CD4-positive, alpha-beta T cell treated with Interleukin-15 for 1 hour (primary cell): Measurements from ENCODE around the gene LCNL1.
A peak's percentile ranks its signal among the peaks of the same experiment; 100 is the strongest.

Experiments
- DNase-seq: peaks from one replicate; pipeline ENCODE4 v3.0.0-alpha.2; 2020

Gene LCNL1

DNA sequence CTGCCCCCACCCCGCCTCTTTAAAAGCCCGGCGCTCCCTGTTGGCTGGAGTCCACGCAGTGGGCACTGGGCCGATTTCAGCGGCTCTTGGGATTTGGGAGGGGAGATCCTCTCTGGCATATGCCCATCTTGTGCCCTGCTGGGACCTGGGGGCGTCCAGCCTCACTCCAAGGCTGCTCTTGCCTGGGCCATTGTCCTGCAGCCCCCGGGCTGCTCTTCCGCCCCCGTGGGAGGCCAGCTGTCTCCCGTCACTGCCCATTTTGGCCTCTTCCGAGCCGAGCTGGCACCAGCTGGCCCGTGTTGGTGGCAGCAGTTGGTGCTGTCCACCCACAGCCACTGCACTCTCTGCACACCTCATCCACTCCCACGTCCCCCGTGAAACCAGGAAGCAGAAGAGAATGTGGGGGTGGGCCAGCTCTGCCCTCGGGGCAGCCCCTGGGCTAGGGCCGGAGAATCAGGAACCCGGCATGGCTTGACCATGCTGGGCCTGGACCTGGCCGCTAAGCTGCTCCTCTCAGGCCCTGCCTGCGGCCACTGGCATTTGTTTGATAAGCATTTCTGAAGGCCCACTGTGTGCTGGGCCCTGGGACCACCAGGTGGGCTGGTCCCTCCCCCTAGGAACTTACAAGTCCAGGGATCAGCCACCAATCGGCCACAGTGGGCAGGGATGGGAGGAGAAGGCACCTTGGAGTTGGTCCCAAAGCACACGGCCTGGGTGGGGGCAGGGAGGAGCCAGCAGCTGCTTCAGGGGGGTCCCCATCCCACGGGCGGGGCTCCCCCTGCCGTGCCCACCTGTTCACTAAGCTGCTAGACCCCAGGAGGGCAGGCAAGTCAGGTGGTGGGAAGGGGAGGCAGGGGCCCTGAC lies 35.5 kb upstream of the LCNL1 start:
- no peak for DNase-seq

DNA sequence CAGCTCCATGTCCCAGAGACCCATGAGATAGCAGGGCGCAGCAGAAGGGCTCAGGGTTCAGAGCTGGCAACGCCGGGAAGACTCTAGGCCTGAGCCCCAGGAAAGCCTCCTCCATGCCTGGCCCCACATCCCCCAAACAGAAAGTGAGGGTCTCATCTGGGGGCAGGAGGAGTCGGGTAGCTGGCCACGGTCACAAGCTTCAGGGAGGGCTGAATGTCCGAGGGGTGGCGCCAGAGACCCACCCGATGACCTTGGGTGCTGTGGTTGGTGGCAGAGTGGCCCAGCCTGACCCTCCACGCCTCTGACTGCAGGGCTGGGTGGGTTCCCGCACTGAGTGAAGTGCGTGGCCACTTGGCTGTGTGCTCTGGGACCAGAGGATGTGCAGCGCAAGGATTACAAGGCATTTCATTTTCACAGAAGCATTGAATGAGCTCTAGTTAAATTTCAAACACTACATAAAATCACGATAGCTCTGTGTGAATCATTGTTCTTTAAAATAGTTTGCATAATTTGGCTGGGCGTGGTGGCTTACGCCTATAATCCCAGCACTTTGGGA lies 34.8 kb upstream of the LCNL1 start:
- DNase-seq, result no peak

DNA sequence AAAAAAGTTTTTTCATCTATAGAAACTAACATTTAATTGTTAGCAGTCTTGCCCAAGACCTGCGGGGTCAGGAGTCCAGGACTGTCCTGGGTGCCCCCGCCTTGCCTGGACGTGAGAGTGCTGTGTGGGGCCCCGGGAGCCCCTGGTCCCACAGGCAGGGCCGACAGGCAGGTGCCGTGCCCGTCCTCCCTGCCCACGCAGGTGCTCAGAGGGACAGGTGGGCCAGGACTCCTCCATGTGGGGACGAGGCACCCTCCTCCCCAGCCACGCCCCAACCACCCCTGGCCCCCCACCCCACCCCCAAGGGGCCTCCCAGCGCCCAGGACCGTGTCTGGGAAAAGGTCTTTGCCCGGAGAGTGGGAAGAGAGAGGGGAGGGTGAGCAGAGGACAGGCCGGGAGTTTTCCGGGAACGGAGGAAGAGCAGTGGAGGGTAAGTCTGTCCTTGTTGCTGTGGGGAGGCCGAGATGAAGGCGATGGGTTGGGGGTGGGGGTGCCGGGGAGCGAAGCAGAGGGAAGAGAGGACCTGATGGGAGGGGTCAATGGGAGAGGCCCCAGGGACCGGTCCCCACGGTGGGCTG lies 33.5 kb upstream of the LCNL1 start:
- no peak for DNase-seq

DNA sequence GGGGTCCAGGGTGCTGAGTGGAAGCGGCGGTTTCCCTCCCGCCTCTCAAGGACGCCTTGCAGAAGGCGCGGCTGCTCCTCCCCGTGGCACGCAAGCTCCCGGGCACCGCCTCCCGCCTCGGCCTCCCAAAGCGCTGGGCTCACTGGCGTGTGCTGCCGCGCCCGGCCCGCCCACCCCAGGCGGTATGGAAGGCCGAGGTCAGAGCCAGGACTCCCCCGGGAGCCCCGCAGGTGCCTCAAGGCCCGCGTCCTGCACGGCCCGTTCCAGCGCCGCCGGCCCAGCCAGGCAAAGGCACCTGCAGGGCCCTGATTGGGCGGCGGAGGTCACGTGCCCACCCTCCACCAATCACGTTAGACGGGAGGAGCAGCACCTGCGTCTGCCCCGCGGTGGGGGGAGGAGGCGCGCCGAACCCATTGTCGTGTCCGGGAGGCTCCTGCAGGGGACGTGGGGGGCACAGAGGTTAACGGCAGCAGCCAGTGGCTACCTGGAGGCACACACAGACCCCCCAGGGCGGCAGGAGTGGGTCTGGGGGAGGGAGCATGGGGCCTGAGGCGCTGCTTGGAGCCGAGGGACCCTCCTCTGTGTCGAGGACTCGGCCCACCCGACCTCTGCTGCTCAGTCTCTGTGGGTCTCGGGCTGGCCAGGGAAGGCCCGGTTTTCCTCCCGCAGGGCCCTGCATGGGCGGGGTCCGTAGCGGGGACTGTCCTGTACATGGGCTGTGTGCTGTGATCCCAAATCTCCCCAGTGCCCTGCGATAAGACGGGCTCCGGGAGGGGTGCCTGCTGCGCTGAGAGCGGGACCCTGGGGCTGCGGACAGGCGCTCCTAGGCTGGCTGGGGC lies 32.8 kb upstream of the LCNL1 start:
- peak; percentile 96 for DNase-seq

DNA sequence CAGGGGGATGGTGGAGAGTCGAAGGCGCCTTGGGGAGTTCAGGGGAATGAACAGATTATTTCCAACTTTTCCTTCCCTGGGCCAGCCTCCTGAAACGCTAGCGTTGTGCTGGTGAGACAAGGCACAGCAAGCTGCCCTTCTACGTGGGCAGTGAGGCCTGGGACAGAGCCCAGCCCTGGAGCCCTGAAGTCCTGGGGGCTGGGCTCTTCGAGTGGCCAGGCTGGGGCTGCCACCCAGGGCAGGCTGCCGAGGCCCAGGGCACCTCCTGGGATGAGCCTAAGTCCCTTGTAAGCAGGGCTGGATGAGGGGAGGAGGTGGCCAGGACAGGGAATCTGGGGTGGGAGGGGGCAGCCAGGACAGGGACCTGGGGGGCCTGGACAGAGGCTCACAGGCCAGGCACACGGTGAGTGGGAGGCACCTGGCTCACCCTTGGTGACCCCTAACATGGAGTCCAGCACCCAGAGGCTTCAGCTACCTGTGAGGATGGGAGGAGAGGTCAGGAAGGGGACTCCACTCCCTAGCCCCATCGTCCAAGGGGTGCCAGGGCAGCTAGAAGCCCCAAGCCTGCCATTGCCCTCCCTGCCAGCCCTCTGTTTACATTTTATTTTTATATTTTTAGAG lies 32.0 kb upstream of the LCNL1 start:
- DNase-seq, result no peak

DNA sequence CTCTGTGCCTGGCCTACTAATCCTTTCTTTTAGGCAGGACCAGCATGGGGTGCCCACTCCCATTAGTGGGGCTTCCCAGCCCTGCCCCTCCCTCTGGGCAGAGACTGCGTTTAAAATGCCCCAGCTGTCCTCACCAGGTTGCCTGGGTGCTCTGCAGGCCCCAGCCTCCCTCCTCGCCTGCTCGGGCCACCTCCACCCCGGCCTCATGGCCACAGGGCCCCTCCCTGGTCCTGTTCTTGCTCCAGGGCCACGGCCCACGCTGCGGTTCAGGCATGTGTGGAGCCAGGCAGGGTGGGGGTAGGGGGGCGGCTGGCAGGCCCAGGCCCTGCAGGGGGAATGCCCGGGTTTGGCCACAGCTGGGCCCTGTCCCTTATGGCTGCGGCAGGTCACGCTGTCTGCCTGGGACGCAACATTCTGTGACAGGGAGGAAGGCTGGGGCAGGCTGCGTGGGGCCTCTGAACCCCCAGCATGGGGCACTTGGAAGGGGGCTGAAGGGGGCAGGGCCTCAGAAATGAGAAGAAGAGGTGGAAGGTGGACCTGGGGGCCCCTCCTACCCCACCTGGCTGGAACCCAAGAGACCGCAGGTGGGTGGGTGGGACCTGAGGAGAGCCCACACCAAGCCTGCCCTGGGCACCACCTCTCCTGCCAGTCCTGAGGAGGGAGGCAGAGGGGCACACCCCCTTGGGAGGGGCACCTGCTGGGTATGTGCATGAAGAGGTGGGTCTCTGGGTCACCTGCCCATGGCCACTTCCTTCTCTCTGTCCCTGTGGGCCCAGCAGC lies 31.1 kb upstream of the LCNL1 start, which contains the start of gene LCN12:
Gene LCN12 (plus strand): TSS at position 733 of the 780 bp plus-strand sequence. CDS start 55 bp downstream, outside the sequence.
- no peak for DNase-seq

DNA sequence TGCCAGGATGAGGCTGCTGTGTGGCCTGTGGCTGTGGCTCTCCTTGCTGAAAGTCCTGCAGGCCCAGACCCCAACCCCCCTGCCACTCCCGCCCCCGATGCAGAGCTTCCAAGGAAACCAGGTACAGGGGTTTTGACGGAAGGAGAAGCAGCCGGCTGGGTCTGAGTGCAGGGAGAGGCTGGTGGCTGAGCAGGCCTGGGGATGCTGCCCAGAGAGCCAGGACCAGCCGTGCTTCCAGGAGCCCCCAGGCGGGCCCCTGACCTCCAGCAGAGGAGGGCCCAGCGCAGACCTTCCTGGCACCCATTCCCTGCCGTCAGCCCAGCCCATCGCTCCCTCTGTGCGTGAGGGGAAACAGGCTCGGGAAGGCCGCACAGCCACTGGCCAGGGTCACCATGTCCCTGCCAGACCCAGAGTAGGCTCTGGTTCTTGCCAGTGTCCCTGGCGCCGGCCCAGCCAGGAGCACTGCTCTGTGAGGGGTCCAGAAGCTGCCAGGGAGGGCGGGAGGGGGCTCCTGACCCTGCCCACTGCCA lies 30.4 kb upstream of the LCNL1 start:
- DNase-seq, result no peak

DNA sequence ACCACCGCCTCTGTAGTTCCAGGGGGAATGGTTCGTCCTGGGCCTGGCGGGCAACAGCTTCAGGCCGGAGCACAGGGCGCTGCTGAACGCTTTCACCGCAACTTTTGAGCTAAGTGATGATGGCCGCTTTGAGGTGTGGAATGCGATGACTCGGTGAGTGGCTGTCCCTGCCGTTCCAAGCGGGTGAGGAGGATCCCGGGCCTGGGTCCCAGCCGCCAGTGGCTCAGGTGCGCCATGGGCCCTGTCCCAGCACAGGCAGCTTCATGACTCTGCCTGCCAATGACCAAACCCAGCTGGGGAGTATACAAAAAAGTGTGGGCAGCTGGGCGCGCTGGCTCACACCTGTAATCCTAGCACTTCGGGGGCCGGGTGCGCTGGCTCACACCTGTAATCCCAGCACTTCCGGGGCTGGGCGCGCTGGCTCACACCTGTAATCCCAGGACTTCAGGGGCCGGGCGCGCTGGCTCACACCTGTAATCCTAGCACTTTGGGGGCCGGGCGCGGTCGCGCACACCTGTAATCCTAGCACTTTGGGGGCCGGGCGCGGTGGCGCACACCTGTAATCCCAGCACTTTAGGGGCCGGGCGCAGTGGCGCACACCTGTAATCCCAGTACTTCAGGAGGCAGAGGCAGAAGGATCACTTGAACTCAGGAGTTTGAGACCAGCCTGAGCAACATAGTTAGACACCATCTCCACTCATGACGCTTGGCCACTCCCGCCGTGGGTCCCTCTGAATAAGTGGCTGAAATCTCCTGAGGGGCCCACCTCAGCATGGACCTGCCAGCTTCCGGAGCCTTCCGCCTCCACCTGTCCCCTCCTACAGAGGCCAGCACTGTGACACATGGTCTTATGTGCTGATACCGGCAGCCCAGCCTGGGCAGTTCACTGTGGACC lies 29.7 kb upstream of the LCNL1 start:
- no peak for DNase-seq

DNA sequence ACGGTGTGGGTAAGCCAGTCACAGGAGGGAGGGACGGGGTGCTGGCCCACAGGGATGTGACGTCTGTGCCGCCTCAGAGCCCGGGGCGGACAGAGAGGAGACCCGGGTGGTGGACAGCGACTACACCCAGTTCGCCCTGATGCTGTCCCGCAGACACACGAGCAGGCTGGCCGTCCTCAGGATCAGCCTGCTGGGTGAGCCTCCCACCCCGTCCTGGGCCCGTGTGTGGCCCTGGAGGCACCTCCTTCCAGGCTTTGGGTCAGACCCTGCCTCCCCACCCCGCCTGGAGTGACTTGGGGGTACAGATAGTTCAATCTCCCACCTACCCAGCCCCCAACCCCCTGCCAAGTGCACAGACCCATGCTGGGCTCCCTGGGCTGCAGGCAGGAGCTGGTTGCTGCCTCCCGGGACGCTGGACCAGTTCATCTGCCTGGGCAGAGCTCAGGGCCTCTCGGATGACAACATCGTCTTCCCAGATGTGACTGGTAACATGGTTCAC lies 29.0 kb upstream of the LCNL1 start:
- DNase-seq, result no peak

DNA sequence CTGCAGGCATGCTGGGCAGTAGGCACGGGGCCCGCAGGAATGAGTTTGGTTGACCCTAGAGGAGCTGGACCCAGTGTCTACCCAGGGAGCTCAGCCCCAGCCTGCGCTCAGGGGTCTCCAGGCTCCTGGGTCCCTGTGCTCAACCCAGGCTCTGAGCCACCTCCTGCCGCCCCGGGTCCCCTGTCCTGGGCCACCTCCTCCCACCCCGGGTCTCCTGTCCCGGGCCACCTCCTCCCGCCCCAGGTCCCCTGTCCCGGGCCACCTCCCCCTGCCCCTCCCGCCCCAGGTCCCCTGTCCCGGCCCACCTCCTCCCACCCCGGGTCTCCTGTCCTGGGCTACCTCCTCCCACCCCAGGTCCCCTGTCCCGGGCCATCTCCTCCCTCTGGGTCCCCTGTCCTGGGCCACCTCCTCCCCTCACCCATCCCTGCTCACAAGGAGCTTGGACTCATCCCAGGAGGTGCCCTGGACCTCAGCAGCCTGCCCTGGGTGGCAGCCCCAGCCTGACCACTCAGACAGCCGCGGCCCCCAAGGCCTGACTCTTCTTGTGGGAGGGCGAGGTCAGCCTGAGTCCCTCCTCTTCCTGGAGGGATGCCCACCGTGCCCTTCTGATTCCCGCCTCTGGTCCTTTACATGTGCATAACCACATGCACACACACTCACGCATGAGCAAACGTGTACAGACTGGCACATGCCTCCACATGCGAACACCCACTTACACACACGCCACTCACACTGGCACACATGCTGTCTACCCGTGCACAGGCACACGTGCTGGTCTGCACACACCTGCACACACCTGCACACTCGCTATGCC lies 28.3 kb upstream of the LCNL1 start:
- no peak for DNase-seq

DNA sequence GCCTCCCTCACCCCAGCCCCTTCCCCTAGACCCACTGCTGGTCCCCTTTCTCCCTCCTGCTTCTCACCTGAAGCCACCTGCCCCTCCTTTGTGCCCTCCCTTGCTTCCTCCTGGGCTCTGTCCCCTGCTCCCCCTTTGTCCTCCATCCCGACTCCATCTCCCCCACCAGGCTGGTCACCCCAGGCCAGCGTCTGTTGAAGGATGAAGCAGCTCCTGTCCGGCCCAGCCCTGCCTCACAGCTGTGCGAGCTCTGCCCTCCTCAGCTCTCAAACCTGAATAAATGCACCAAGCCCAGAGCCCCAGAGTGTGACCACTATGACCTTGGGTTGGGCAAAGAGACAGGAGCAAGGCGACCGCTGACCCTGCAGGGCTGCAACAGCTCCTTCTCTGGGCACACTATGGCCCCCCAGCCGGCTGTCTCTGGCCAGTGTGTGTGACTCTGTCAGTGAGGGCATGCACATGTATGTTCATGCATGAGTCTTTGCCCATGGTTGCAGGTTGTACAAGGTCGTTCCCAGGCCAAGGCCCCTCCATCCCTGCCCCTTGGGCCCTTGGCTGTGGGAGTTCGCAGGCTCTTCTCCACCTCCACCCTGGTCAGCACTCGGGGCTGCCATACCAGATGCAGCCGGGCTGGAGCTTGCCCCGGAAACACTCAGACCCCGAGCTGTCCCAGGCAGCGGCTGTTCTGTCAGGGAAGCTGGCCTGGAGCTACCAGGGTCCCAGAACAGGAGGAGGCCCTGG lies 27.4 kb upstream of the LCNL1 start:
- no peak for DNase-seq

DNA sequence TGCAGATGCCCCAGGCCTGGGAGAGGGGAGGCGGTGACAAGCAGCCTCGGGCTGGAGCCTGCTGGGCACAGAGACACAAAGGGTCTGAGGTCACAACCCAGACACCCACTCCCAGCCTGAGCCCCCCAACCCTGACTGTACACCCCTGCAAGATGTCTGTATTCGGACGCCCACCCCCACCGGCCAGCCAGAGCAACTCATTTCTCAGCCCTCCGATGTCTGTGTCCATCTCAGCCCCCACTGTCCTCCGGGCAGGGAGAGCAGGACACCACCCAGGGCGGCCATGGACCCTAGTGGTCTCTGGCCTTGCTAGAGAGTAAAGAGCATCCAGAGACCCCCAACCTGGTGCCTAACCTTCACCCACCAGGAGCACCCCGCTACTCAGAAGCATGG lies 26.9 kb upstream of the LCNL1 start:
- DNase-seq, result no peak

DNA sequence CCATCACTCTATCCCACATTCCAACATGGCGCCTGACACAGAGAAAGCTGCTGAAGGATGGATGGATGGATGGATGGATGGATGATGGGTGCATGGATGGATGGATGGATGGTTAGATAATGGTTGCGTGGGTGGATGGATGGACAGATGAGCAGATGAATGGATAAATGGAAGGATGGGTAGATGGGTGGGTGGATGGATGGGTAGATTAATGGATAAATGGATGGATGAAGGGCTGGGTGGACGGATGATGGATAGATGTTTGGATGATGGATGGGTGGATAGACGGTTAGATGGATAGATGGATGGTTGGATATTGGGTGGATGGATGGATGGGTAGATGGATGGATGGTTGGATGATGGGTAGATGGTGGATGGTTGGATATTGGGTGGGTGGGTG lies 26.2 kb upstream of the LCNL1 start:
- no peak for DNase-seq

DNA sequence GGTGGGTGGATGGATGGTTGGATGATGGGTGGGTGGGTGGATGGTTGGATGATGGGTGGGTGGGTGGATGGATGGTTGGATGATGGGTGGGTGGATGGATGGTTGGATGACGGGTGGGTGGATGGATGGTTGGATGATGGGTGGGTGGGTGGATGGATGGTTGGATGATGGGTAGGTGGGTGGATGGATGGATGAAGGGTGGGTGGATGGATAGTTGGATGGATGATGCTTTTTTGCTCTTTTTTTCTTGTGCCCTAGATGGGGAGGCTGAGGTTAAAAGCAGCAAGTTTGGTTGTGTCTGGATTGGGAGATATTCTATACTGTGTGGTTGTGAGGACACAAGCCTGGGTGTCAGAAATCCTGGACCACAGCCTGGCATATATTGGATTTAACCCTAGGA lies 25.3 kb upstream of the LCNL1 start:
- no peak for DNase-seq

DNA sequence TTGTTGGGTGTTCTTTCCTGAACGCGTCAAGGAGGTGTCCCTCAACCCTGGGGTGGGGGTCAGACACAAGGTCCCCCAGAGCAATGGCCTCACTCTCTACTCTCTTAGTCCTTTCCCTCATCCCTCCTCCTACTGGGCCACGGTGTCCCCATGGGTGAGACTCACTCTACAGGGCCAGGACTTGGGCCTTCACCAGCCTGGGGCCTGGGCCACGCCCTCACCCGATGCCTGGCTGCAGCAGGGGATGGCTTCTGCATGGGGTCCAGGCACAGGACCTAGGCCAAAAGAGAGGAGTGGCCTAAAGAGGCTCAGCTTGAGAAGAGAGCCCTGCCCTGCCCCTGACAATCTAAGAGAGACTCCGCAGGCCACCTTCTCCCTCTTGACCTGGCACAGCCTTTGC lies 24.9 kb upstream of the LCNL1 start:
- no peak for DNase-seq

DNA sequence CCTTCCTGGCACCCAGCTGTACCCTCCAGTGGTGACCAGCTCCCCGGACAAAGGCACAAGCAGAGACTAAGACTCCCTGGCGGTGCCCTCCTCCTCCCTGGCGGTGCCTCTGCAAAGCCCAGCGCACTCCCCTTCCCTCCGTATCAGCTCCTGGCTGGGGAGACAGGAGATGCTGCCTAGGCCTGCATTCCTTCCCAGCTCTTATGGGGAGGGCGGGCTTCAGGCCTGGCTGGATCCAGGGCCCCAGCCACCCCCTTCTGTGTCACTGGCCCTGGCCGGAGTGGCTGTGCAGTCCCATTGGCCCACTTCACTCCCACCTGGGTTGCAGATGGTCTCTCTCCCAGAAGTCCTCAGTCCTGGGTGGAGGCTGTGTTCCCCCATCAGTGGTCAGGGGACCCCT lies 24.3 kb upstream of the LCNL1 start:
- DNase-seq, result no peak

DNA sequence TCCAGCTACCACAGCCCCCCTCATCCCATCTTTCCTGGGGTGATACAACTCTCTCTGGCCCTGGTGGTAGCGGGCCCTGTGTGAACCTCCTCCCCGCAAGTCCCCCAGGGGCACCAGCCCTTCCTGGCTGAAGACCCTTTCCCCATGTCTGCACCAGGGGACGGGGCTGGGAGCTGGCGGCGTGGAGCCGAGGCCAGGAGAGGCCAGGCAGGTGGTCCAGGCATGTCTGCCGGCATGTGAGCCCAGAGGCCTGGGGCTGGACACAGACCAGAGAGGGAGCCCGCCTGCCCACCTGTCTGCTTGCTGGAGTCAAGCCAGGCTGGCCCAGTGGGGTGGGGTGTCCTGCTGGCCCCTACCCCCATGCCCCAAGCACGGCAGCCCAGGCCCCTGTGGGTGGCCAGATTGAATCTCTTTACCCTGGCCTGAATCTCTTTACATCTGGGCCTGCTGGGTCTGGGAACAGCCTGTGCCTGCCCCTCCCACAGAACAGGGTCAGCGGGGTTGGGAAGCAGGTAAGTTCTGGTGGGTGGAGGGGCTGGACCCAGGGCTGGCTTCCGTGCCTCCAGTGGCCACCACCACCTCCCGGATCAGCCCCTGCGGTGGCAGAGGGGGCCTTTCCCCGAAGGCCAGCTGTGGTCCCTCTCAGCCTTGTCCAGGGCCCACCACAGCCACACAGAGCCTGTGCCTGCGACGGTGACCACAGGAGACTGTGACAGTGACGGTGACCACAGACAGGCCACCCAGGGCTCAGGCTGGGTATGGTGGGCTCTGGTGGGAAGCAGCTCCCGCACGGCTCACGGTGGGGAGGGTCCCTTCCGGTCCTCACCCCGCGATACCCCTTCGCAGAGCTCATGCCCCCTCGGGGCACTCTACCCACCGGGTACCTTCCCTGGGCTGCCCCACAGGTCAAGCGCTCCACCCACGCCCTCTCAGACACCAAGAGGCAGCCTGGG lies 23.6 kb upstream of the LCNL1 start:
- DNase-seq, result no peak
